ENCODE results near the gene ATXN7L1. TPM values are rescaled to one million over a fixed set of nuclear protein-coding genes. Genes with fewer than 3 reads are reported as not detected.

Gene ATXN7L1
- total RNA-seq, 2 donors from 2014 or later: 1.7 to 3.2 TPM

- DNase-seq (ENCODE audit: low spot score): no peak
- no peak for TF ChIP-seq CTCF (IDR thresholded peaks at IDR 0.05)
- H3K27me3 ChIP-seq: no peaks in the 10 kb centered on the region
- peaks cover 0 to 4% of the 10 kb centered on the region in 2 donors for H3K4me1 ChIP-seq
- H3K4me3 ChIP-seq: no peak overlapping the region
- H3K36me3 ChIP-seq: no peaks in the 10 kb centered on the region
- no peak overlapping the region for H3K27ac ChIP-seq
- no peaks in the 10 kb centered on the region for H3K9me3 ChIP-seq
Measured at GRCh38 chr7:105820363-105821066, 55.9 kb downstream of the ATXN7L1 start.

GRCh38 chr7:105819559-105819958, 56.8 kb downstream of the ATXN7L1 start:
- no peak for DNase-seq (ENCODE audit: low spot score)
- Histone ChIP-seq H3K36me3 (no peaks in the 10 kb centered on the region), H3K27me3 (no peaks in the 10 kb centered on the region), H3K27ac (no peak overlapping the region), H3K4me3 (no peak overlapping the region), H3K4me1 (peaks cover 0 to 6% of the 10 kb centered on the region in 2 donors), H3K9me3 (no peaks in the 10 kb centered on the region)
- no peak for TF ChIP-seq CTCF (IDR thresholded peaks at IDR 0.05)

GRCh38 chr7:105816954-105817615, 59.3 kb downstream of the ATXN7L1 start:
- Histone ChIP-seq H3K27ac (no peak overlapping the region), H3K4me1 (peaks cover 0 to 6% of the 10 kb centered on the region in 2 donors), H3K36me3 (no peaks in the 10 kb centered on the region), H3K27me3 (no peaks in the 10 kb centered on the region), H3K9me3 (no peaks in the 10 kb centered on the region), H3K4me3 (no peak overlapping the region)
- no peak for TF ChIP-seq CTCF (IDR thresholded peaks at IDR 0.05)
- no peak for DNase-seq (ENCODE audit: low spot score)

GRCh38 chr7:105816266-105816843, 60.0 kb downstream of the ATXN7L1 start:
- Histone ChIP-seq H3K4me1 (peaks cover 0 to 6% of the 10 kb centered on the region in 2 donors), H3K36me3 (no peaks in the 10 kb centered on the region), H3K27ac (no peak overlapping the region), H3K9me3 (no peaks in the 10 kb centered on the region), H3K4me3 (no peak overlapping the region), H3K27me3 (no peaks in the 10 kb centered on the region)
- no peak for TF ChIP-seq CTCF (IDR thresholded peaks at IDR 0.05)
- DNase-seq (ENCODE audit: low spot score): no peak

- H3K4me1 ChIP-seq: peaks cover 0 to 6% of the 10 kb centered on the region in 2 donors
- no peak for TF ChIP-seq CTCF (IDR thresholded peaks at IDR 0.05)
- no peaks in the 10 kb centered on the region for H3K27me3 ChIP-seq
- no peak for DNase-seq (ENCODE audit: low spot score)
- H3K4me3 ChIP-seq: no peak overlapping the region
- no peaks in the 10 kb centered on the region for H3K36me3 ChIP-seq
- H3K27ac ChIP-seq: no peak overlapping the region
- H3K9me3 ChIP-seq: no peaks in the 10 kb centered on the region
Measured at GRCh38 chr7:105815576-105815975, 60.8 kb downstream of the ATXN7L1 start.

Measured in right atrium auricular region (tissue), 2 donors.